HCT116 (cell line): ENCODE measurements around the gene SERAC1. TPM values are rescaled to one million over a fixed set of nuclear protein-coding genes. Genes with fewer than 3 reads are reported as not detected.

ENCODE experiments used
- ATAC-seq: fragments of 200-7000 bp; cut with Tn5 transposase; 2 replicates; pipeline ENCODE4 v1.9.1; 2020; ENCODE audit warnings: mild to moderate bottlenecking, moderate library complexity
- BruUV-seq: library from RNA; stranded (reverse); fragments of 400-500 nt; replicated peaks from 2 replicates; lab custom pipeline; 2021; lab: Mats Ljungman, UMichigan
- CTCF ChIA-PET: fragments of 300-600 bp; sonication (Branson Sonifier 250); formaldehyde crosslinking; loops from one replicate; lab custom pipeline; 2021; ENCODE audit warnings: antibody characterized with exemption; lab: Charles Lee
- POLR2A ChIA-PET: fragments of 300-600, 350-600 bp; sonication (Branson Sonifier 250); formaldehyde crosslinking; loops from one replicate; lab custom pipeline; 2021; ENCODE audit warnings: antibody characterized with exemption; lab: Charles Lee
- RAD21 ChIA-PET, 2 experiments: fragments of 300-600 bp; sonication (Branson Sonifier 250); formaldehyde crosslinking; loops; one replicate each; lab custom pipeline; 2023; ENCODE audit warnings: low total read pairs in 2 of 2; ENCODE audit not compliant: uncharacterized antibody in 2 of 2, unreplicated experiment in 2 of 2, low non-redundant PET in 1 of 2; lab: Charles Lee
- DNase-seq: peaks from one replicate; pipeline ENCODE4 v3.0.0-alpha.2; 2010; ENCODE audit warnings: low read depth, low spot score
- H2AFZ ChIP-seq: fragments of 200-600 bp; shearing (Covaris generic), sonication (generic); 2 replicates; pipeline ENCODE4 v1.6.1; 2017; ENCODE audit warnings: low read depth, mixed run types, mixed read lengths, antibody characterized with exemption, low read length; ENCODE audit not compliant: poor library complexity, severe bottlenecking
- H3K27ac ChIP-seq: 2 replicates; pipeline ENCODE4 v1.5.1; 2012; ENCODE audit warnings: low read depth, low read length
- H3K27me3 ChIP-seq: fragments of 200-600 bp; sonication (generic); 2 replicates; pipeline ENCODE4 v1.6.1; 2016; ENCODE audit warnings: mixed run types, low read length, mixed read lengths; ENCODE audit not compliant: insufficient read depth
- H3K36me3 ChIP-seq, 2 experiments: fragments of 200-500 bp in 1 of 2; fragments of 200-600 bp in 1 of 2; sonication (Bioruptor generic) in 1 of 2; sonication (generic) in 1 of 2; 2 replicates each; pipeline versions ENCODE4 v1.5.1 to v1.6.1; 2014 to 2016; ENCODE audit warnings: low read length in 2 of 2, inconsistent platforms in 1 of 2, mixed read lengths in 1 of 2, mixed run types in 1 of 2; ENCODE audit not compliant: insufficient read depth in 2 of 2, control insufficient read depth in 1 of 2
- H3K4me1 ChIP-seq, 2 experiments: fragments of 200-600 bp in 1 of 2; sonication (generic) in 1 of 2; 2 replicates each; pipeline versions ENCODE4 v1.5.1 to v1.6.1; 2012 to 2017; ENCODE audit warnings: low read length in 2 of 2, inconsistent platforms in 1 of 2, mild to moderate bottlenecking in 1 of 2, mixed read lengths in 1 of 2, mixed run types in 1 of 2, moderate library complexity in 1 of 2; ENCODE audit not compliant: insufficient read depth in 2 of 2, control insufficient read depth in 1 of 2
- H3K4me2 ChIP-seq: fragments of 200-600 bp; sonication (generic); 2 replicates; pipeline ENCODE4 v1.6.1; 2017; ENCODE audit warnings: mixed run types, low read length, mixed read lengths
- H3K4me3 ChIP-seq, 2 experiments: fragments of 200-600 bp in 1 of 2; sonication (generic) in 1 of 2; replicated peaks in 1 of 2; 2 replicates each; pipeline ENCODE4 v1.5.1; 2011 to 2016; ENCODE audit warnings: low read length in 2 of 2, control low read depth in 1 of 2, low read depth in 1 of 2, mild to moderate bottlenecking in 1 of 2, mixed read lengths in 1 of 2, mixed run types in 1 of 2
- H3K79me2 ChIP-seq: fragments of 200-600 bp; sonication (generic); 2 replicates; pipeline ENCODE4 v1.6.1; 2017; ENCODE audit warnings: mild to moderate bottlenecking, mixed run types, low read length, moderate library complexity, mixed read lengths; ENCODE audit not compliant: insufficient read depth
- H3K9ac ChIP-seq: fragments of 200-600 bp; sonication (generic); 2 replicates; pipeline ENCODE4 v1.6.1; 2016; ENCODE audit warnings: low read length, mixed read lengths
- H3K9me2 ChIP-seq: fragments of 200-600 bp; sonication (generic), shearing (Covaris generic); 2 replicates; pipeline ENCODE4 v1.6.1; 2017; ENCODE audit warnings: mixed run types, mild to moderate bottlenecking, moderate library complexity; ENCODE audit not compliant: insufficient read depth
- H3K9me3 ChIP-seq, 2 experiments: fragments of 200-500 bp in 1 of 2; fragments of 200-600 bp in 1 of 2; sonication (Bioruptor generic) in 1 of 2; sonication (generic) in 1 of 2; 2 replicates each; pipeline ENCODE4 v1.6.1; 2014 to 2017; ENCODE audit warnings: low read length in 2 of 2, mixed read lengths in 2 of 2, inconsistent platforms in 1 of 2, low read depth in 1 of 2, mild to moderate bottlenecking in 1 of 2, mixed run types in 1 of 2, moderate library complexity in 1 of 2; ENCODE audit not compliant: control insufficient read depth in 1 of 2, insufficient read depth in 1 of 2
- H4K20me1 ChIP-seq: fragments of 200-600 bp; sonication (generic), shearing (Covaris generic); 2 replicates; pipeline ENCODE4 v1.6.1; 2017; ENCODE audit warnings: mixed run types, mild to moderate bottlenecking, moderate library complexity; ENCODE audit not compliant: insufficient read depth
- ATF3 ChIP-seq: IDR thresholded peaks from 2 replicates; pipeline ENCODE4 v1.6.1; 2012
- CBX3 ChIP-seq: IDR thresholded peaks from 2 replicates; pipeline ENCODE4 v1.6.1; 2012; ENCODE audit warnings: low read depth
- CEBPB ChIP-seq: IDR thresholded peaks from 2 replicates; pipeline ENCODE4 v1.6.1; 2012; ENCODE audit warnings: low read depth
- CTCF ChIP-seq, 3 experiments: fragments of 200-600 bp in 1 of 3; sonication (generic) in 1 of 3; IDR thresholded peaks in 2 of 3; conservative IDR thresholded peaks in 1 of 3; 2 replicates each; pipeline ENCODE4 v1.5.1; 2012 to 2017; ENCODE audit warnings: low read depth in 2 of 3, low read length in 2 of 3, antibody characterized with exemption in 1 of 3, borderline replicate concordance in 1 of 3, control low read depth in 1 of 3, mild to moderate bottlenecking in 1 of 3, mixed read lengths in 1 of 3, mixed run types in 1 of 3, moderate library complexity in 1 of 3; ENCODE audit not compliant: insufficient read depth in 1 of 3
- EGR1 ChIP-seq: IDR thresholded peaks from 2 replicates; pipeline ENCODE4 v1.6.1; 2012; ENCODE audit warnings: low read depth
- ELF1 ChIP-seq: IDR thresholded peaks from 2 replicates; pipeline ENCODE4 v1.6.1; 2012; ENCODE audit warnings: low read depth, borderline replicate concordance
- EZH2 ChIP-seq: fragments of 200-600 bp; sonication (generic); IDR thresholded peaks from 2 replicates; pipeline ENCODE4 v1.6.1; 2017; ENCODE audit warnings: antibody characterized with exemption, mixed run types
- EZH2phosphoT487 ChIP-seq: fragments of 200-600 bp; IDR thresholded peaks from 2 replicates; pipeline ENCODE4 v1.6.1; 2018; ENCODE audit warnings: antibody characterized with exemption, borderline replicate concordance
- FOSL1 ChIP-seq: IDR thresholded peaks from 2 replicates; pipeline ENCODE4 v1.6.1; 2012; ENCODE audit warnings: low read depth
- JUND ChIP-seq: IDR thresholded peaks from 2 replicates; pipeline ENCODE4 v1.6.1; 2012
- MAX ChIP-seq: IDR thresholded peaks from 2 replicates; pipeline ENCODE4 v1.6.1; 2012
- POLR2AphosphoS5 ChIP-seq: IDR thresholded peaks from 2 replicates; pipeline ENCODE4 v1.6.1; 2011; ENCODE audit warnings: mild to moderate bottlenecking, low read depth, low read length, moderate library complexity
- REST ChIP-seq: IDR thresholded peaks from 2 replicates; pipeline ENCODE4 v1.6.1; 2012; ENCODE audit warnings: low read depth
- SIN3A ChIP-seq: IDR thresholded peaks from 2 replicates; pipeline ENCODE4 v1.6.1; 2012; ENCODE audit warnings: low read depth
- SRF ChIP-seq: IDR thresholded peaks from 2 replicates; pipeline ENCODE4 v1.6.1; 2012; ENCODE audit warnings: low read depth
- YY1 ChIP-seq: IDR thresholded peaks from 2 replicates; pipeline ENCODE4 v1.6.1; 2011; ENCODE audit warnings: low read length, low read depth, moderate library complexity, mild to moderate bottlenecking; ENCODE audit not compliant: insufficient replicate concordance; ENCODE audit errors: extremely low read depth
- ZNF274 ChIP-seq: fragments of 200-500 bp; sonication (Bioruptor generic); IDR thresholded peaks from 2 replicates; pipeline ENCODE4 v1.6.1; 2014; ENCODE audit warnings: mild to moderate bottlenecking, low read depth, low read length, inconsistent platforms
- intact Hi-C: fragments of 100-400 bp; cut with micrococcal nuclease; formaldehyde crosslinking; loops from 2 replicates; pipeline ENCODE4 v1.10.0; 2022
- total RNA-seq: library from RNA; stranded (reverse); gene quantifications from one replicate; pipeline ENCODE4 v1.2.1, GENCODE V29; 2021; ENCODE audit not compliant: unreplicated experiment

The SERAC1 gene
- total RNA-seq, 1 experiment from 2014 or later, result 7.6 TPM

- TF ChIP-seq REST (no peak), SRF (no peak), MAX (no peak), CBX3 (no peak), EZH2phosphoT487 (no peak), SIN3A (no peak), ELF1 (no peak), YY1 (no peak), EGR1 (no peak), FOSL1 (no peak), JUND (no peak)
These were observed 26.6 kb upstream of the SERAC1 start (continued) for GRCh38 chr6:158194487-158195280.

- H3K9ac ChIP-seq, result no peak overlapping the region
- DNase-seq (no peak), ATAC-seq (no peak)
- H3K4me2 ChIP-seq, result no peak overlapping the region
- H4K20me1 ChIP-seq, result no peaks in the 10 kb centered on the region
- H3K4me1 ChIP-seq, result no peaks in the 10 kb centered on the region
- no peak overlapping the region for H3K4me3 ChIP-seq
- H3K9me2 ChIP-seq, result no peaks in the 10 kb centered on the region
- ChIA-PET CTCF (no interaction called here), RAD21 (no interaction called here), POLR2A (no interaction called here)
- 0 out of 2 replicates have a peak, but pooled peaks cover 3% of the 10 kb centered on the region for H3K79me2 ChIP-seq
- intact Hi-C loops, result no loop called here
- no peaks in the 10 kb centered on the region for H3K9me3 ChIP-seq
- BruUV-seq, result no TSS peak
- H3K36me3 ChIP-seq, result peaks cover 0 to 4% of the 10 kb centered on the region in 2 experiments; a peak in 1 of 4 replicates
- H3K27ac ChIP-seq, result no peak overlapping the region
- H2AFZ ChIP-seq, result no peak overlapping the region
- no peaks in the 10 kb centered on the region for H3K27me3 ChIP-seq
- TF ChIP-seq ATF3 (no peak), SRF (no peak), POLR2AphosphoS5 (no peak), CTCF (IDR thresholded peaks at IDR 0.05 in 2 of 3, conservative IDR thresholded peaks at IDR 0.05 in 1 of 3; ENCODE audit: borderline replicate concordance in 1 of 3, insufficient read depth in 1 of 3, low read depth in 2 of 3, low read length in 2 of 3) (no peak), ZNF274 (no peak), CEBPB (no peak), FOSL1 (no peak), EGR1 (no peak), EZH2 (no peak)
These were observed 23.7 kb upstream of the SERAC1 start for GRCh38 chr6:158191761-158192160.
